Hepatic stellate cell (primary cell): ENCODE results near the gene ATP9B.
"Not testable (repeated sequence)": the region's sequence is repeated elsewhere in the genome, so short reads cannot be mapped to it uniquely, and the experiment has no call there.

ENCODE experiments used
- DNase-seq: peaks from one replicate; pipeline ENCODE4 v3.0.0; 2011; ENCODE audit warnings: low spot score

Gene ATP9B

GRCh38 chr18:79135924-79136323 lies 66.7 kb downstream of the ATP9B start:
- DNase-seq = no peak

- DNase-seq = no peak
Observed at GRCh38 chr18:79136742-79137141, 67.5 kb downstream of the ATP9B start.

GRCh38 chr18:79139206-79139605 lies 70.0 kb downstream of the ATP9B start:
- DNase-seq = no peak

GRCh38 chr18:79147014-79147413 lies 77.8 kb downstream of the ATP9B start:
- DNase-seq = no peak

- DNase-seq = no peak
Observed at GRCh38 chr18:79151191-79151590, 82.0 kb downstream of the ATP9B start.

- DNase-seq = no peak
Observed at GRCh38 chr18:79156327-79156726, 87.1 kb downstream of the ATP9B start.

- no peak for DNase-seq
Observed at GRCh38 chr18:79164706-79165105, 95.5 kb downstream of the ATP9B start.

- DNase-seq = no peak
Observed at GRCh38 chr18:79166702-79167101, 97.5 kb downstream of the ATP9B start.

- no peak for DNase-seq
Observed at GRCh38 chr18:79167526-79168190, 98.5 kb downstream of the ATP9B start.

- no peak for DNase-seq
Observed at GRCh38 chr18:79169958-79170555, 100.9 kb downstream of the ATP9B start.

GRCh38 chr18:79172331-79172730 lies 103.1 kb downstream of the ATP9B start:
- DNase-seq = not testable (repeated sequence)

GRCh38 chr18:79173742-79174141 lies 104.5 kb downstream of the ATP9B start:
- DNase-seq = no peak

- DNase-seq = no peak
Observed at GRCh38 chr18:79178113-79178531, 108.9 kb downstream of the ATP9B start.

- DNase-seq = no peak
Observed at GRCh38 chr18:79182047-79182713, 113.0 kb downstream of the ATP9B start.

GRCh38 chr18:79185648-79186047 lies 116.5 kb downstream of the ATP9B start:
- no peak for DNase-seq

- DNase-seq = no peak
Observed at GRCh38 chr18:79186649-79187048, 117.5 kb downstream of the ATP9B start.

- no peak for DNase-seq
Observed at GRCh38 chr18:79187532-79188277, 118.5 kb downstream of the ATP9B start.

GRCh38 chr18:79191418-79191817 lies 122.2 kb downstream of the ATP9B start:
- DNase-seq = no peak

GRCh38 chr18:79191956-79192355 lies 122.8 kb downstream of the ATP9B start:
- no peak for DNase-seq

GRCh38 chr18:79193826-79194225 lies 124.6 kb downstream of the ATP9B start:
- no peak for DNase-seq

- no peak for DNase-seq
Observed at GRCh38 chr18:79195716-79196683, 126.8 kb downstream of the ATP9B start.

GRCh38 chr18:79197531-79197930 lies 128.3 kb downstream of the ATP9B start:
- no peak for DNase-seq
